IMR-90 (cell line): ENCODE data around the gene OSBPL6. TPM values are rescaled to one million over a fixed set of nuclear protein-coding genes. Genes with fewer than 3 reads are reported as not detected.

ENCODE experiments used
- ATAC-seq: fragments of 200-7000 bp; cut with Tn5 transposase; 2 replicates; pipeline ENCODE4 v1.9.1; 2020; ENCODE audit warnings: low read depth, mild to moderate bottlenecking, moderate library complexity
- BruUV-seq: library from RNA; stranded (reverse); fragments of 400-500 nt; replicated peaks from 2 replicates; lab custom pipeline; 2021; lab: Mats Ljungman, UMichigan
- CTCF ChIA-PET: fragments of 300-600 bp; formaldehyde crosslinking; extraction: SDS; loops from one replicate; lab custom pipeline; 2021; ENCODE audit warnings: antibody characterized with exemption; lab: Yijun Ruan, JAX
- POLR2A ChIA-PET: fragments of 300-600 bp; sonication (Branson Sonifier 250); formaldehyde crosslinking; loops from one replicate; lab custom pipeline; 2022; ENCODE audit warnings: antibody characterized with exemption; ENCODE audit not compliant: unreplicated experiment; lab: Charles Lee
- DNase-seq: peaks from one replicate; pipeline ENCODE4 v3.0.0; 2013
- H2AFZ ChIP-seq: replicated peaks from 2 replicates; pipeline ENCODE3; 2013; ENCODE audit warnings: low read length, mild to moderate bottlenecking; ENCODE audit not compliant: poor library complexity
- H2AK5ac ChIP-seq: 2 replicates; pipeline ENCODE4 v1.6.1; 2013; ENCODE audit warnings: low read depth, low read length, inconsistent platforms
- H2AK9ac ChIP-seq: replicated peaks from 2 replicates; pipeline ENCODE3; 2013; ENCODE audit warnings: mild to moderate bottlenecking, low read depth, low read length, moderate library complexity; ENCODE audit not compliant: poor library complexity
- H2BK120ac ChIP-seq: 2 replicates; pipeline ENCODE4 v1.6.1; 2013; ENCODE audit warnings: low read depth, low read length, inconsistent platforms
- H2BK15ac ChIP-seq: 3 replicates; pipeline ENCODE4 v1.6.1; 2013; ENCODE audit warnings: low read depth, low read length, inconsistent platforms
- H2BK20ac ChIP-seq: 2 replicates; pipeline ENCODE4 v1.6.1; 2013; ENCODE audit warnings: low read depth, mild to moderate bottlenecking, inconsistent platforms, low read length, moderate library complexity
- H2BK5ac ChIP-seq: 2 replicates; pipeline ENCODE4 v1.6.1; 2013; ENCODE audit warnings: mild to moderate bottlenecking, low read depth, low read length, inconsistent platforms; ENCODE audit not compliant: poor library complexity, severe bottlenecking
- H3K14ac ChIP-seq: replicated peaks from 2 replicates; pipeline ENCODE4 v1.6.1; 2013; ENCODE audit warnings: low read depth, low read length, inconsistent platforms
- H3K18ac ChIP-seq: 2 replicates; pipeline ENCODE4 v1.6.1; 2013; ENCODE audit warnings: low read depth, low read length, control low read depth
- H3K23ac ChIP-seq: 2 replicates; pipeline ENCODE4 v1.6.1; 2013; ENCODE audit warnings: low read depth, low read length, inconsistent platforms
- H3K27ac ChIP-seq: 2 replicates; pipeline ENCODE4 v1.5.1; 2013; ENCODE audit warnings: mild to moderate bottlenecking, control low read depth, low read length; ENCODE audit not compliant: insufficient read depth
- H3K27me3 ChIP-seq: 2 replicates; pipeline ENCODE4 v1.6.1; 2013; ENCODE audit warnings: low read length; ENCODE audit not compliant: control insufficient read depth, insufficient read depth
- H3K36me3 ChIP-seq: 2 replicates; pipeline ENCODE4 v1.6.1; 2013; ENCODE audit warnings: low read length, mixed read lengths; ENCODE audit not compliant: control insufficient read depth, insufficient read depth
- H3K4ac ChIP-seq: 2 replicates; pipeline ENCODE4 v1.6.1; 2013; ENCODE audit warnings: low read depth, low read length, inconsistent platforms
- H3K4me1 ChIP-seq: 2 replicates; pipeline ENCODE4 v1.6.1; 2013; ENCODE audit warnings: low read length, mixed read lengths; ENCODE audit not compliant: control insufficient read depth, insufficient read depth
- H3K4me2 ChIP-seq: 2 replicates; pipeline ENCODE4 v1.6.1; 2013; ENCODE audit warnings: low read depth, mild to moderate bottlenecking, control low read depth, low read length, moderate library complexity
- H3K4me3 ChIP-seq: 2 replicates; pipeline ENCODE4 v1.5.1; 2013; ENCODE audit warnings: low read depth, mild to moderate bottlenecking, control low read depth, low read length, moderate library complexity; ENCODE audit not compliant: insufficient read depth
- H3K56ac ChIP-seq: 2 replicates; pipeline ENCODE4 v1.6.1; 2013; ENCODE audit warnings: low read length, inconsistent platforms; ENCODE audit not compliant: insufficient read depth; ENCODE audit errors: extremely low read depth
- H3K79me1 ChIP-seq, 2 experiments: 2 replicates each; pipeline ENCODE4 v1.6.1; 2013; ENCODE audit warnings: low read length in 2 of 2, inconsistent platforms in 1 of 2, low read depth in 1 of 2
- H3K9ac ChIP-seq: 2 replicates; pipeline ENCODE4 v1.6.1; 2013; ENCODE audit warnings: low read depth, low read length, control low read depth
- H3K9me1 ChIP-seq: 2 replicates; pipeline ENCODE4 v1.6.1; 2013; ENCODE audit warnings: low read length, inconsistent platforms; ENCODE audit not compliant: insufficient read depth
- H3K9me3 ChIP-seq: 2 replicates; pipeline ENCODE4 v1.6.1; 2013; ENCODE audit warnings: low read length; ENCODE audit not compliant: control insufficient read depth, insufficient read depth
- H4K20me1 ChIP-seq: 2 replicates; pipeline ENCODE4 v1.6.1; 2013; ENCODE audit warnings: low read length, inconsistent platforms; ENCODE audit not compliant: insufficient read depth
- H4K5ac ChIP-seq: 2 replicates; pipeline ENCODE4 v1.6.1; 2013; ENCODE audit warnings: mild to moderate bottlenecking, low read depth, low read length, control low read depth
- H4K8ac ChIP-seq, 2 experiments: 2 replicates each; pipeline ENCODE4 v1.6.1; 2013; ENCODE audit warnings: low read depth in 2 of 2, low read length in 2 of 2, control low read depth in 1 of 2, inconsistent platforms in 1 of 2
- H4K91ac ChIP-seq: 2 replicates; pipeline ENCODE4 v1.6.1; 2013; ENCODE audit warnings: low read depth, low read length, inconsistent platforms; ENCODE audit not compliant: insufficient read depth
- MAFK ChIP-seq: IDR thresholded peaks from 2 replicates; pipeline ENCODE4 v1.6.1; 2012; ENCODE audit warnings: low read depth, low read length, improper control_type of control experiment
- SMC3 ChIP-seq: fragments of 150-350 bp; IDR thresholded peaks from 2 replicates; pipeline ENCODE4 v1.6.1; 2016; ENCODE audit warnings: low read depth, mild to moderate bottlenecking, antibody characterized with exemption, low read length, moderate library complexity
- USF2 ChIP-seq: fragments of 150-350 bp; IDR thresholded peaks from 2 replicates; pipeline ENCODE4 v1.6.1; 2017; ENCODE audit warnings: mild to moderate bottlenecking, antibody characterized with exemption, low read length, low read depth
- WGBS, 2 experiments: methylation state at CpG; one replicate each; pipeline versions ENCODE4 v1.1.5 to v1.1.7; 2013; ENCODE audit warnings: missing lambda C conversion rate in 2 of 2; ENCODE audit not compliant: insufficient read length in 1 of 2; ENCODE audit errors: extremely low coverage in 2 of 2; 5-methylcytosine and 5-hydroxymethylcytosine counted together
- dilution Hi-C: fragments of 300-500 bp; cut with HindIII; formaldehyde crosslinking; loops from one replicate; pipeline ENCODE4 v1.14.3; 2018; ENCODE audit warnings: low sequenced_read_pairs; ENCODE audit not compliant: unreplicated experiment
- in situ Hi-C: fragments of 300-500 bp; cut with MboI; formaldehyde crosslinking; loops from 3 replicates; pipeline ENCODE4 v1.14.3; 2019; ENCODE audit warnings: low sequenced_read_pairs, inconsistent platforms, mixed read lengths
- intact Hi-C: fragments of 100-400 bp; cut with micrococcal nuclease; formaldehyde crosslinking; loops from 2 replicates; pipeline ENCODE4 v1.10.0; 2022
- polyA plus RNA-seq, 3 experiments: library from polyadenylated mRNA; depleted of rRNA; stranded (reverse); fragments of >200 nt; gene quantifications; 2 replicates each; pipeline ENCODE4 v1.2.3, GENCODE V29; 2012; ENCODE audit warnings: low replicate concordance in 1 of 3
- total RNA-seq: library from RNA; depleted of rRNA; stranded (reverse); fragments of >200 nt; gene quantifications from 2 replicates; pipeline ENCODE4 v1.2.3, GENCODE V29; 2012

Gene OSBPL6
- total and polyA plus RNA-seq, 2 of the 4 experiments (the other 2 are of a cell fraction): 3.2 to 3.7 TPM

GRCh38 chr2:178227187-178227586, 32.9 kb downstream of the OSBPL6 start:
- no peak overlapping the region for H3K4me3 ChIP-seq
- no peak overlapping the region for H2AK9ac ChIP-seq
- H2AK5ac ChIP-seq: no peak overlapping the region
- TF ChIP-seq USF2: peak; percentile 48
- TF ChIP-seq MAFK: peak; percentile 97
- no peak for TF ChIP-seq SMC3
- no peak overlapping the region for H2BK20ac ChIP-seq
- dilution Hi-C loops (no loop called here), intact Hi-C loops (no loop called here), in situ Hi-C loops (no loop called here)
- BruUV-seq: no TSS peak
- H3K36me3 ChIP-seq: no peaks in the 10 kb centered on the region
- H3K23ac ChIP-seq: no peak overlapping the region
- no peaks in the 10 kb centered on the region for H3K27me3 ChIP-seq
- no peak overlapping the region for H2BK5ac ChIP-seq
- no peak overlapping the region for H3K9ac ChIP-seq
- no peak overlapping the region for H2AFZ ChIP-seq
- H4K8ac ChIP-seq: no peak overlapping the region
- POLR2A ChIA-PET: no interaction called here
- H4K5ac ChIP-seq: no peak overlapping the region
- H2BK15ac ChIP-seq: no peak overlapping the region
- no peaks in the 10 kb centered on the region for H4K20me1 ChIP-seq
- H3K56ac ChIP-seq: no peak overlapping the region
- no peak overlapping the region for H3K18ac ChIP-seq
- H3K27ac ChIP-seq: no peak overlapping the region
- ATAC-seq (no peak), DNase-seq (peak; percentile 76)
- no peaks in the 10 kb centered on the region for H3K9me3 ChIP-seq
- no peak overlapping the region for H3K14ac ChIP-seq
- no peak overlapping the region for H3K4ac ChIP-seq
- WGBS, 2 experiments: no CpG with 5 or more reads among the region's 2 CpGs
- H3K79me1 ChIP-seq: no peaks in the 10 kb centered on the region; a peak in 3 of 4 replicates
- no peak overlapping the region; the same call in 1 of the 2 replicates for H3K4me2 ChIP-seq
- H2BK120ac ChIP-seq: no peak overlapping the region
- no peak overlapping the region for H4K91ac ChIP-seq
- CTCF ChIA-PET: no interaction called here
- no peaks in the 10 kb centered on the region for H3K4me1 ChIP-seq
- H3K9me1 ChIP-seq: peaks cover 4% of the 10 kb centered on the region; the same call in 1 of the 2 replicates
